ENCODE results near the gene PVALEF.

PVALEF gene

GRCh38 chr17:81128774-81129173 is 36.5 kb upstream of the PVALEF start:
- DNase-seq (ENCODE audit: low read depth): no peak

- DNase-seq (ENCODE audit: low read depth): no peak
These were observed 36.0 kb upstream of the PVALEF start for GRCh38 chr17:81129289-81129688.

- no peak for DNase-seq (ENCODE audit: low read depth)
These were observed 35.5 kb upstream of the PVALEF start for GRCh38 chr17:81129711-81130367.

GRCh38 chr17:81130385-81131361 is 34.6 kb upstream of the PVALEF start:
- no peak for DNase-seq (ENCODE audit: low read depth)

GRCh38 chr17:81131486-81132196 is 33.7 kb upstream of the PVALEF start:
- DNase-seq (ENCODE audit: low read depth): no peak

GRCh38 chr17:81132197-81132540 is 33.1 kb upstream of the PVALEF start:
- DNase-seq (ENCODE audit: low read depth): no peak

- DNase-seq (ENCODE audit: low read depth): no peak
These were observed 32.3 kb upstream of the PVALEF start for GRCh38 chr17:81132770-81133723.

- DNase-seq (ENCODE audit: low read depth): no peak
These were observed 31.1 kb upstream of the PVALEF start for GRCh38 chr17:81134064-81134781.

GRCh38 chr17:81135505-81136278 is 29.6 kb upstream of the PVALEF start:
- no peak for DNase-seq (ENCODE audit: low read depth)

GRCh38 chr17:81136366-81136765 is 28.9 kb upstream of the PVALEF start:
- DNase-seq (ENCODE audit: low read depth): no peak

- DNase-seq (ENCODE audit: low read depth): no peak
These were observed 28.1 kb upstream of the PVALEF start for GRCh38 chr17:81137248-81137647.

- DNase-seq (ENCODE audit: low read depth): no peak
These were observed 27.2 kb upstream of the PVALEF start for GRCh38 chr17:81138083-81138482.

- no peak for DNase-seq (ENCODE audit: low read depth)
These were observed 26.8 kb upstream of the PVALEF start for GRCh38 chr17:81138500-81138899.

GRCh38 chr17:81139428-81139827 is 25.9 kb upstream of the PVALEF start:
- no peak for DNase-seq (ENCODE audit: low read depth)

- no peak for DNase-seq (ENCODE audit: low read depth)
These were observed 25.3 kb upstream of the PVALEF start for GRCh38 chr17:81140018-81140417.

GRCh38 chr17:81140695-81141094 is 24.6 kb upstream of the PVALEF start:
- no peak for DNase-seq (ENCODE audit: low read depth)

- peak; percentile 65 for DNase-seq (ENCODE audit: low read depth)
These were observed 22.8 kb upstream of the PVALEF start for GRCh38 chr17:81142301-81143199.

- no peak for DNase-seq (ENCODE audit: low read depth)
These were observed 22.1 kb upstream of the PVALEF start for GRCh38 chr17:81143200-81143527.

GRCh38 chr17:81143717-81144422 is 21.4 kb upstream of the PVALEF start:
- DNase-seq (ENCODE audit: low read depth): no peak
